Measurements from ENCODE around the gene PABPN1. TPM values are rescaled to one million over a fixed set of nuclear protein-coding genes. Genes with fewer than 3 reads are reported as not detected.

The PABPN1 gene
- total RNA-seq, 1 donor from 2014 or later = 62.2 TPM

GRCh38 chr14:23366426-23366921 lies 45.2 kb downstream of the PABPN1 start:
- TF ChIP-seq CTCF (conservative IDR thresholded peaks at IDR 0.05; ENCODE audit: low read depth, low read length) = no peak
- H3K4me3 ChIP-seq (ENCODE audit: low read depth, low read length) = no peak overlapping the region
- DNase-seq (ENCODE audit: low read depth) = no peak

DNA sequence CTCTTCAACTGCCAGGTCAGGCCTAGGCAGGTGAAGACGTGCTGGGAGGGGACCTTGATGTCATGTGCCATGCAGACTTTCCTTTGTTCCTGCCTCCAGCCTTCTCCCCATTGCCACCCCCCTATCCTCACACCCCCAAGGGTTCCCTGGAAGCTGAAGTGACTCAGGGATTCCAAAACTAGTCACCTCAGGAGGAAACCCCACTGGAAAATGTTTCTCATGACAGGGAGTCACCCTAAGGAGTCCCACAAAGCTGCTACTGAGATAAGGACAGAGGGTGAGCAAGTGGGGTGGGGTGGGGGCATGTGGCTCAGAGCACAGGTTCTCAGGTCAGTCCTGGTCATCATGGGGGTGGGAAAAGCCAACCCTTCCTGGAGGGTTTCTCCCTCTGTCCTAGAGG lies 49.0 kb downstream of the PABPN1 start:
- H3K4me3 ChIP-seq (ENCODE audit: low read depth, low read length) = no peak overlapping the region
- no peak for TF ChIP-seq CTCF (conservative IDR thresholded peaks at IDR 0.05; ENCODE audit: low read depth, low read length)
- no peak for DNase-seq (ENCODE audit: low read depth)

DNA sequence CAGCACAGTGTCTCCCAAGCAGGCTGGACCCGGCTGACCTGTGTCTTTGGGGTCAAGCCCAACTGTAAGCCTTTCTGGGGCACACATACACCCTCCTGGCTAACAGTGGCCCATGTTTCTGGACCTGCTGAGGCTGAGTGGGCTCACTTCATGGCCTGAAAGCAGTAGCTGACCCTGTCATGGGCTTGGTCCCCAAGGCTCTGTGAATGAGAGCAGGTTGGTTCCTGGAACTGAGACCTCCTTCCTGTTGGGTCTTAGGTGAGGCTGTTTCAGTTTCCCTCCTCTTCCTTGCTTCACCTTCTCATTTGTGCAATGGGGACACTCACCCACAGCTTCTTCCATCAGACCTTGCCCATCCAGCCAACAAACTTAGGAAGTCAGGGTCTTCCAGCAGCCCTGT lies 50.6 kb downstream of the PABPN1 start:
- no peak for DNase-seq (ENCODE audit: low read depth)
- no peak for TF ChIP-seq CTCF (conservative IDR thresholded peaks at IDR 0.05; ENCODE audit: low read depth, low read length)
- H3K4me3 ChIP-seq (ENCODE audit: low read depth, low read length) = no peak overlapping the region

DNA sequence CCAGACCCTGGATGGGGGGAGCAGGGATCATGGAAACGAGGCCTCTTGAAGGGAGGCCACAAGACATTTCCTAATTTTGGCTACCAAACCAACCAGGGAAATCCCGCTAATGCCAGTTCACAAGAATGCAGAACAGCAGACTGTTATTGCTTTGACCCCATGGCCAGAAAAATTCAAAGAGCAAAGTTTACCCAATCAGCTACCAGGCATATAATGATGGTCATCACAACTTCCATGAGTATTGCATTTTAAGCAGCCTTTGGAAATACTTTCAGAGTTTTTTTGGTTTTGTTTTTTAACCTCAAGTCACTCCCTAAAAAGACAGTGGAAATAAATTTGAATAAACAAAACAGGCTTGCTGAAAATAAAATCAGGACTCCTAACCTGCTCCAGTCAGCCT lies 51.3 kb downstream of the PABPN1 start, which contains the start of gene IL25:
TSS of gene IL25 (plus strand) at position 301 of the 400 bp plus-strand sequence.
- no peak for TF ChIP-seq CTCF (conservative IDR thresholded peaks at IDR 0.05; ENCODE audit: low read depth, low read length)
- DNase-seq (ENCODE audit: low read depth) = no peak
- H3K4me3 ChIP-seq (ENCODE audit: low read depth, low read length) = no peak within 1 kb of the TSS

DNA sequence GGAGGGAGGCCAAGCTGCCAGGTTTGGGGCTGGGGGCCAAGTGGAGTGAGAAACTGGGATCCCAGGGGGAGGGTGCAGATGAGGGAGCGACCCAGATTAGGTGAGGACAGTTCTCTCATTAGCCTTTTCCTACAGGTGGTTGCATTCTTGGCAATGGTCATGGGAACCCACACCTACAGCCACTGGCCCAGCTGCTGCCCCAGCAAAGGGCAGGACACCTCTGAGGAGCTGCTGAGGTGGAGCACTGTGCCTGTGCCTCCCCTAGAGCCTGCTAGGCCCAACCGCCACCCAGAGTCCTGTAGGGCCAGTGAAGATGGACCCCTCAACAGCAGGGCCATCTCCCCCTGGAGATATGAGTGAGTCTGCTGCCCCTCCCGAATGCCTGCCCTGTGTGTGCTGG lies 51.8 kb downstream of the PABPN1 start:
- no peak overlapping the region for H3K4me3 ChIP-seq (ENCODE audit: low read depth, low read length)
- DNase-seq (ENCODE audit: low read depth) = no peak
- TF ChIP-seq CTCF (conservative IDR thresholded peaks at IDR 0.05; ENCODE audit: low read depth, low read length) = no peak

Other genes with a start within 250 kb of the PABPN1 start
- 84.1 and 85.2 TPM in 2 replicates for gene ACIN1, start 226.3 kb upstream of the PABPN1 start, total RNA-seq
- 27.3 and 53.8 TPM in 2 replicates for gene C14orf119, start 226.0 kb upstream of the PABPN1 start, total RNA-seq
- not detected in 2 replicates for gene CIROP, start 216.5 kb upstream of the PABPN1 start, total RNA-seq
- gene CEBPE, start 202.2 kb upstream of the PABPN1 start, total RNA-seq = not detected in 2 replicates
- gene SLC7A8, start 137.8 kb upstream of the PABPN1 start, total RNA-seq = 1.4 and 3.3 TPM in 2 replicates
- gene RNF212B, start 83.5 kb upstream of the PABPN1 start, total RNA-seq = not detected in 2 replicates
- gene HOMEZ, start 35.3 kb upstream of the PABPN1 start, total RNA-seq = 10.4 and 11.6 TPM in 2 replicates
- 1.5 and 1.6 TPM in 2 replicates for gene PPP1R3E, start 18.6 kb upstream of the PABPN1 start, total RNA-seq
- 10.7 and 13.3 TPM in 2 replicates for gene BCL2L2, start 14.6 kb upstream of the PABPN1 start, total RNA-seq
- gene SLC22A17, start 31.4 kb downstream of the PABPN1 start, total RNA-seq = 4.3 and 7.3 TPM in 2 replicates
- gene EFS, start 43.7 kb downstream of the PABPN1 start, total RNA-seq = 5.0 and 15.2 TPM in 2 replicates
- gene IL25, start 51.4 kb downstream of the PABPN1 start, total RNA-seq = not detected in 2 replicates
- gene CMTM5, start 55.6 kb downstream of the PABPN1 start, total RNA-seq = not detected in 2 replicates
- not detected in 2 replicates for gene MYH6, start 86.8 kb downstream of the PABPN1 start, total RNA-seq
- not detected in 2 replicates for gene MYH7, start 114.2 kb downstream of the PABPN1 start, total RNA-seq
- gene NGDN, start 148.2 kb downstream of the PABPN1 start, total RNA-seq = 41.3 and 41.4 TPM in 2 replicates
- 0.58 and 0.81 TPM in 2 replicates for gene ZFHX2, start 230.3 kb downstream of the PABPN1 start, total RNA-seq
- 10.4 and 37.2 TPM in 2 replicates for gene THTPA, start 234.8 kb downstream of the PABPN1 start, total RNA-seq
- 55.4 and 89.9 TPM in 2 replicates for gene AP1G2, start 246.3 kb downstream of the PABPN1 start, total RNA-seq

All from epithelial cell of proximal tubule (primary cell).